Omental fat pad (tissue), 4 donors: ENCODE measurements around the gene PGLYRP4. TPM values are rescaled to one million over a fixed set of nuclear protein-coding genes. Genes with fewer than 3 reads are reported as not detected.

Source experiments
- ATAC-seq: fragments of 150-250 bp; one replicate; pipeline ENCODE4 v1.9.1; 2016; ENCODE audit warnings: mild to moderate bottlenecking, moderate library complexity; ENCODE audit not compliant: low FRiP score
- DNase-seq: peaks from one replicate; pipeline ENCODE4 v3.0.0-alpha.2; 2019; ENCODE audit warnings: low spot score
- total RNA-seq, 4 donors: library from RNA; depleted of rRNA; stranded (reverse); fragments of >200 nt; gene quantifications; one replicate each; pipeline ENCODE4 v1.1.0, GENCODE V29; 2016
- TF ChIP-seq, protein P1 (sequence below), 3 donors: fragments of 450-650 bp; IDR thresholded peaks; one replicate each; pipeline ENCODE4 v1.5.1; 2016 to 2017; ENCODE audit warnings: antibody characterized with exemption in 3 of 3, mild to moderate bottlenecking in 3 of 3, moderate library complexity in 2 of 3

Gene PGLYRP4
- total RNA-seq, 4 donors from 2014 or later: not detected

DNA sequence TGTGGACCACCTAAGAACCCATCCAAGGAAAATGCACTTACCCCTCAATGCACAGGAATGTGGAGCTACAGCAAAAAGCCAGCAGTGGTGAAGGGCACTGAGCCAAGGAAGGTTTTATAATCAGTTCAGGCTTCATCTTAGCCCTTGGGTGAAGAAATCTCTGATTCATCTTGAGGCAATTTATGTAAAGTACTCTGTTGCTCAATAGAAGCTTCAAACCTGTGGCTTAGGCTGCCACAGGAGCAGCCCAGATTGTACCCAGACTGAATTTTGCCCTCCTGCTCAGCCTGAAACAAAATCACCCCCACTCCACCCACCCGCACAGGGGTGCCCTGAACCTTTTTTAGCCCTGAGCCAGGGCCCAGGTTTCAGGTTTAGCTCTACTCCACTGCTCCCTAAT lies 26.9 kb upstream of the PGLYRP4 start, which contains the start of gene S100A12:
Gene S100A12, minus strand, starts transcription at position 111 of the 400 bp plus-strand sequence. CDS start 1,029 bp downstream, outside the sequence.
- ATAC-seq (peak; percentile 88), DNase-seq (no peak)
- TF ChIP-seq, protein P1, sequence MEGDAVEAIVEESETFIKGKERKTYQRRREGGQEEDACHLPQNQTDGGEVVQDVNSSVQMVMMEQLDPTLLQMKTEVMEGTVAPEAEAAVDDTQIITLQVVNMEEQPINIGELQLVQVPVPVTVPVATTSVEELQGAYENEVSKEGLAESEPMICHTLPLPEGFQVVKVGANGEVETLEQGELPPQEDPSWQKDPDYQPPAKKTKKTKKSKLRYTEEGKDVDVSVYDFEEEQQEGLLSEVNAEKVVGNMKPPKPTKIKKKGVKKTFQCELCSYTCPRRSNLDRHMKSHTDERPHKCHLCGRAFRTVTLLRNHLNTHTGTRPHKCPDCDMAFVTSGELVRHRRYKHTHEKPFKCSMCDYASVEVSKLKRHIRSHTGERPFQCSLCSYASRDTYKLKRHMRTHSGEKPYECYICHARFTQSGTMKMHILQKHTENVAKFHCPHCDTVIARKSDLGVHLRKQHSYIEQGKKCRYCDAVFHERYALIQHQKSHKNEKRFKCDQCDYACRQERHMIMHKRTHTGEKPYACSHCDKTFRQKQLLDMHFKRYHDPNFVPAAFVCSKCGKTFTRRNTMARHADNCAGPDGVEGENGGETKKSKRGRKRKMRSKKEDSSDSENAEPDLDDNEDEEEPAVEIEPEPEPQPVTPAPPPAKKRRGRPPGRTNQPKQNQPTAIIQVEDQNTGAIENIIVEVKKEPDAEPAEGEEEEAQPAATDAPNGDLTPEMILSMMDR (IDR thresholded peaks at IDR 0.05): no peak

GRCh38 chr1:153374071-153374470 lies 25.4 kb upstream of the PGLYRP4 start:
- TF ChIP-seq, protein P1 (IDR thresholded peaks at IDR 0.05): no peak
- no peak for ATAC-seq
- DNase-seq: no peak

- DNase-seq (no peak), ATAC-seq (no peak)
- TF ChIP-seq, protein P1 (IDR thresholded peaks at IDR 0.05): no peak
Observed at GRCh38 chr1:153372571-153372970, 23.9 kb upstream of the PGLYRP4 start.

GRCh38 chr1:153371231-153371630 lies 22.6 kb upstream of the PGLYRP4 start:
- ATAC-seq: no peak
- no peak for DNase-seq
- TF ChIP-seq, protein P1 (IDR thresholded peaks at IDR 0.05): no peak

DNA sequence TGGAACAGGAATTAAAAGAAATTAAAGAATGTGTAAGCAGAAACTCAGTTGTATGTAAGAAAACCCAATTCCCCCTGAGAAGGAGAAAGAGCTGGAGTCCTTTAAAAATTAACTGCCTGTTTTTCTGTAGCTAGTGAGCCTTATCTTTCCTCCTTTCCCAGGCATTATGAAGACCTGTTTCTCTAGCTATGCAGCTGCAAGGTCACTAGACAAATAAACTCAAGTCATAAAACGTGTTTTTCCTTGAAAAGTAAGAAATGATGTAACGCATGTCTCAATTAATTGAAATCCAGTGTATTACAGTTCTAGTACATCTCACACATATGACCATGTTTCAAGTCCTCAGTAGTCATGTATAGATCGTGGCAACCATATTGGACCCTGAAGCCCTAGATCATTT lies 21.5 kb upstream of the PGLYRP4 start:
- TF ChIP-seq, protein P1 (IDR thresholded peaks at IDR 0.05): no peak
- no peak for DNase-seq
- ATAC-seq: no peak

GRCh38 chr1:153368495-153368894 lies 19.9 kb upstream of the PGLYRP4 start:
- TF ChIP-seq, protein P1 (IDR thresholded peaks at IDR 0.05): no peak

GRCh38 chr1:153367090-153367489 lies 18.4 kb upstream of the PGLYRP4 start:
- no peak for DNase-seq
- TF ChIP-seq, protein P1 (IDR thresholded peaks at IDR 0.05): no peak
- no peak for ATAC-seq

More at GRCh38 chr1:153368495-153368894, 19.9 kb upstream of the PGLYRP4 start:
- ATAC-seq: no peak
- no peak for DNase-seq
